H9 (cell line): ENCODE data around the gene TFIP11. TPM values are rescaled to one million over a fixed set of nuclear protein-coding genes. Genes with fewer than 3 reads are reported as not detected.

Experiments
- DNase-seq: peaks from one replicate; pipeline ENCODE4 v3.0.0-alpha.2; 2017
- H2AFZ ChIP-seq: one replicate; pipeline ENCODE4 v1.6.1; 2013; ENCODE audit warnings: mild to moderate bottlenecking, low read length, control low read depth, moderate library complexity
- H2AK5ac ChIP-seq: 2 replicates; pipeline ENCODE4 v1.6.1; 2013; ENCODE audit warnings: low read length, control low read depth, mixed read lengths; ENCODE audit not compliant: insufficient read length
- H2BK120ac ChIP-seq: one replicate; pipeline ENCODE4 v1.6.1; 2013; ENCODE audit warnings: low read depth, mild to moderate bottlenecking, low read length, control low read depth, inconsistent platforms; ENCODE audit not compliant: poor library complexity, severe bottlenecking
- H2BK12ac ChIP-seq: 2 replicates; pipeline ENCODE4 v1.6.1; 2013; ENCODE audit warnings: low read length, control low read depth, mixed read lengths, low read depth; ENCODE audit not compliant: insufficient read length
- H2BK15ac ChIP-seq: 2 replicates; pipeline ENCODE4 v1.6.1; 2013; ENCODE audit warnings: low read depth, low read length, control low read depth
- H2BK20ac ChIP-seq: one replicate; pipeline ENCODE4 v1.6.1; 2013; ENCODE audit warnings: low read depth, mild to moderate bottlenecking, low read length, control low read depth, inconsistent platforms; ENCODE audit not compliant: poor library complexity, severe bottlenecking
- H2BK5ac ChIP-seq: 2 replicates; pipeline ENCODE4 v1.6.1; 2013; ENCODE audit warnings: low read length, control low read depth, mixed read lengths; ENCODE audit not compliant: insufficient read length
- H3K14ac ChIP-seq: 2 replicates; pipeline ENCODE4 v1.6.1; 2013; ENCODE audit warnings: low read length, control low read depth; ENCODE audit not compliant: insufficient read depth
- H3K18ac ChIP-seq: 2 replicates; pipeline ENCODE4 v1.6.1; 2013; ENCODE audit warnings: low read depth, mild to moderate bottlenecking, mixed read lengths, low read length, control low read depth; ENCODE audit not compliant: insufficient read length
- H3K23ac ChIP-seq: 2 replicates; pipeline ENCODE4 v1.6.1; 2013; ENCODE audit warnings: low read length, control low read depth, mixed read lengths, low read depth; ENCODE audit not compliant: insufficient read length
- H3K23me2 ChIP-seq: 2 replicates; pipeline ENCODE4 v1.6.1; 2013; ENCODE audit warnings: low read depth, mild to moderate bottlenecking, mixed read lengths, low read length, control low read depth; ENCODE audit not compliant: insufficient read length, poor library complexity, severe bottlenecking
- H3K27ac ChIP-seq: 2 replicates; pipeline ENCODE4 v1.5.1; 2013; ENCODE audit warnings: low read length, control low read depth, mixed read lengths, low read depth; ENCODE audit not compliant: insufficient read length
- H3K27me3 ChIP-seq: 2 replicates; pipeline ENCODE4 v1.6.1; 2013; ENCODE audit warnings: low read length, control low read depth, inconsistent platforms; ENCODE audit not compliant: insufficient read depth
- H3K4ac ChIP-seq: 2 replicates; pipeline ENCODE4 v1.6.1; 2013; ENCODE audit warnings: low read depth, mild to moderate bottlenecking, control low read depth, inconsistent platforms, low read length, moderate library complexity
- H3K4me1 ChIP-seq: 2 replicates; pipeline ENCODE4 v1.6.1; 2013; ENCODE audit warnings: low read length, control low read depth, inconsistent platforms; ENCODE audit not compliant: insufficient read depth
- H3K4me2 ChIP-seq: 2 replicates; pipeline ENCODE4 v1.6.1; 2013; ENCODE audit warnings: low read length, control low read depth, mixed read lengths; ENCODE audit not compliant: insufficient read length, insufficient read depth
- H3K56ac ChIP-seq: 2 replicates; pipeline ENCODE4 v1.6.1; 2013; ENCODE audit warnings: low read depth, mild to moderate bottlenecking, mixed read lengths, low read length, control low read depth; ENCODE audit not compliant: insufficient read length
- H3K79me1 ChIP-seq: 2 replicates; pipeline ENCODE4 v1.6.1; 2013; ENCODE audit warnings: low read depth, mild to moderate bottlenecking, moderate library complexity, low read length, control low read depth, inconsistent platforms; ENCODE audit not compliant: insufficient read depth, poor library complexity, severe bottlenecking
- H3K79me2 ChIP-seq: 2 replicates; pipeline ENCODE4 v1.6.1; 2013; ENCODE audit warnings: low read length, control low read depth, inconsistent platforms; ENCODE audit not compliant: insufficient read depth
- H3K9ac ChIP-seq: 2 replicates; pipeline ENCODE4 v1.6.1; 2013; ENCODE audit warnings: low read length, control low read depth, mixed read lengths; ENCODE audit not compliant: insufficient read length; ENCODE audit errors: extremely low read depth
- H3K9me3 ChIP-seq: one replicate; pipeline ENCODE4 v1.6.1; 2013; ENCODE audit warnings: low read depth, low read length, inconsistent platforms; ENCODE audit not compliant: control insufficient read depth
- H3T11ph ChIP-seq: one replicate; pipeline ENCODE4 v1.6.1; 2013; ENCODE audit warnings: mild to moderate bottlenecking, low read length, control low read depth, inconsistent platforms
- H4K20me1 ChIP-seq: one replicate; pipeline ENCODE4 v1.6.1; 2013; ENCODE audit not compliant: control insufficient read depth, insufficient read length, insufficient read depth
- H4K5ac ChIP-seq: 2 replicates; pipeline ENCODE4 v1.6.1; 2013; ENCODE audit warnings: low read depth, mild to moderate bottlenecking, mixed read lengths, low read length, control low read depth; ENCODE audit not compliant: insufficient read length
- H4K8ac ChIP-seq: replicated peaks from 2 replicates; pipeline ENCODE4 v1.6.1; 2013; ENCODE audit warnings: low read length, control low read depth, mixed read lengths, low read depth; ENCODE audit not compliant: insufficient read length
- H4K91ac ChIP-seq: 2 replicates; pipeline ENCODE4 v1.6.1; 2013; ENCODE audit warnings: low read depth, mild to moderate bottlenecking, moderate library complexity, mixed read lengths, low read length, control low read depth; ENCODE audit not compliant: insufficient read length
- H3K27ac Mint-ChIP-seq, 3 experiments: 2 replicates in 2 of 3; 3 replicates in 1 of 3; pipeline ENCODE4 v1.8.0; 2020 to 2021; ENCODE audit warnings: mixed read lengths in 3 of 3, mild to moderate bottlenecking in 1 of 3, moderate library complexity in 1 of 3
- H3K27me3 Mint-ChIP-seq: 2 replicates; pipeline ENCODE4 v1.8.0; 2021; ENCODE audit warnings: low read depth, mild to moderate bottlenecking, moderate library complexity, mixed read lengths
- H3K36me3 Mint-ChIP-seq, 3 experiments: 2 replicates in 2 of 3; 3 replicates in 1 of 3; pipeline ENCODE4 v1.8.0; 2020 to 2021; ENCODE audit warnings: low read depth in 3 of 3, mixed read lengths in 3 of 3; ENCODE audit not compliant: insufficient read depth in 1 of 3
- H3K4me1 Mint-ChIP-seq, 2 experiments: 2 replicates each; pipeline ENCODE4 v1.8.0; 2020; ENCODE audit warnings: mixed read lengths in 2 of 2
- H3K4me3 Mint-ChIP-seq, 2 experiments: 2 replicates in 1 of 2; 3 replicates in 1 of 2; pipeline ENCODE4 v1.8.0; 2020 to 2021; ENCODE audit warnings: mild to moderate bottlenecking in 2 of 2, mixed read lengths in 2 of 2, moderate library complexity in 1 of 2
- H3K9me3 Mint-ChIP-seq, 2 experiments: 2 replicates in 1 of 2; 3 replicates in 1 of 2; pipeline ENCODE4 v1.8.0; 2020; ENCODE audit warnings: mild to moderate bottlenecking in 2 of 2, mixed read lengths in 2 of 2, moderate library complexity in 1 of 2
- WGBS: extraction: QIAGEN DNeasy Blood & Tissue Kit; methylation state at CpG from one replicate; pipeline ENCODE4 v1.1.7; 2013; ENCODE audit warnings: missing lambda C conversion rate, low lambda C conversion rate, mixed read lengths; ENCODE audit not compliant: insufficient read length; ENCODE audit errors: extremely low coverage; 5-methylcytosine and 5-hydroxymethylcytosine counted together
- total RNA-seq: library from RNA; stranded (reverse); gene quantifications from 2 replicates; pipeline ENCODE4 v1.2.1, GENCODE V29; 2021
- TF ChIP-seq, protein P1 (sequence below): fragments of 200-600 bp; sonication (generic); conservative IDR thresholded peaks from 3 replicates; pipeline ENCODE4 v1.8.0; 2021; ENCODE audit warnings: antibody characterized with exemption, mild to moderate bottlenecking

TFIP11 gene
- total RNA-seq, 1 experiment from 2014 or later = 36.4 TPM

DNA sequence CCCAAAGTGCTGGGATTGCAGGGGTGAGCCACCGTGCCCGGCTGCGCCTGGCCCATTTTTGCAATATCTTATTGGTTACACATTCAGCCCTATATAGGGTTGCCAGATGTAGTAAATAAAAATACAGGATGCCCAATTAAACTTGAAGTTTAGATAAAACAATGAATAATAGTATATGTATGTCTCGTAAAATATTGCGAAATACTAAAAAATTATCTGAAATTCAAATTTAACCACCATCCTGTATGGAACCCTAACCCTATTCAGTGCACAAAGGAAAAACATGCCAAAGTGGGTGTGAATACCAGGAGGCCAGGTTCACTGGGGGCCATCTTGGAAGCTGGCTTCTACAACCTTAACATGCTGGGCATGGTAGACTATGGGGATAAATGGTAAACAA, 5.2 kb upstream of the TFIP11 start:
- Histone ChIP-seq H2BK20ac (no peak overlapping the region), H3K9ac (no peak overlapping the region), H2AFZ (no peak overlapping the region), H3K23ac (no peak overlapping the region), H2BK15ac (no peak overlapping the region), H3K4me1 (no peaks in the 10 kb centered on the region), H3K4ac (no peak overlapping the region), H3K4me2 (no peak overlapping the region), H3K27me3 (no peaks in the 10 kb centered on the region), H3K18ac (no peak overlapping the region), H3K23me2 (peaks cover 4% of the 10 kb centered on the region), H3K79me1 (no peaks in the 10 kb centered on the region), H3K9me3 (no peaks in the 10 kb centered on the region), H2BK120ac (no peak overlapping the region), H4K8ac (no peak overlapping the region), H4K5ac (no peak overlapping the region), H3K27ac (no peak overlapping the region), H2BK12ac (no peak overlapping the region), H4K20me1 (no peaks in the 10 kb centered on the region), H3K79me2 (no peaks in the 10 kb centered on the region; the same call in 1 of the 2 replicates), H2AK5ac (no peak overlapping the region), H2BK5ac (no peak overlapping the region), H3K56ac (no peak overlapping the region), H3K14ac (no peak overlapping the region), H4K91ac (no peak overlapping the region), H3T11ph (no peak overlapping the region)
- Mint-ChIP-seq H3K36me3 (no peaks in the 10 kb centered on the region), H3K9me3 (no peaks in the 10 kb centered on the region), H3K27me3 (no peaks in the 10 kb centered on the region), H3K4me3 (no peak overlapping the region), H3K27ac (no peak overlapping the region), H3K4me1 (peaks cover 11 to 13% of the 10 kb centered on the region in 2 experiments)
- no CpG with 5 or more reads among the region's 5 CpGs for WGBS
- TF ChIP-seq, protein P1, sequence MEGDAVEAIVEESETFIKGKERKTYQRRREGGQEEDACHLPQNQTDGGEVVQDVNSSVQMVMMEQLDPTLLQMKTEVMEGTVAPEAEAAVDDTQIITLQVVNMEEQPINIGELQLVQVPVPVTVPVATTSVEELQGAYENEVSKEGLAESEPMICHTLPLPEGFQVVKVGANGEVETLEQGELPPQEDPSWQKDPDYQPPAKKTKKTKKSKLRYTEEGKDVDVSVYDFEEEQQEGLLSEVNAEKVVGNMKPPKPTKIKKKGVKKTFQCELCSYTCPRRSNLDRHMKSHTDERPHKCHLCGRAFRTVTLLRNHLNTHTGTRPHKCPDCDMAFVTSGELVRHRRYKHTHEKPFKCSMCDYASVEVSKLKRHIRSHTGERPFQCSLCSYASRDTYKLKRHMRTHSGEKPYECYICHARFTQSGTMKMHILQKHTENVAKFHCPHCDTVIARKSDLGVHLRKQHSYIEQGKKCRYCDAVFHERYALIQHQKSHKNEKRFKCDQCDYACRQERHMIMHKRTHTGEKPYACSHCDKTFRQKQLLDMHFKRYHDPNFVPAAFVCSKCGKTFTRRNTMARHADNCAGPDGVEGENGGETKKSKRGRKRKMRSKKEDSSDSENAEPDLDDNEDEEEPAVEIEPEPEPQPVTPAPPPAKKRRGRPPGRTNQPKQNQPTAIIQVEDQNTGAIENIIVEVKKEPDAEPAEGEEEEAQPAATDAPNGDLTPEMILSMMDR = no peak
- DNase-seq = no peak
